H1 (cell line): ENCODE measurements around the gene CCDC78. TPM values are rescaled to one million over a fixed set of nuclear protein-coding genes. Genes with fewer than 3 reads are reported as not detected.

ENCODE experiments used
- CTCF ChIA-PET: fragments of 300-600 bp; sonication (Branson Sonifier 250); formaldehyde crosslinking; loops from one replicate; lab custom pipeline; 2021; ENCODE audit not compliant: partially characterized antibody; lab: Charles Lee
- POLR2A ChIA-PET: fragments of 300-600 bp; sonication (Branson Sonifier 250); formaldehyde crosslinking; loops from one replicate; lab custom pipeline; 2021; ENCODE audit warnings: inconsistent platforms; ENCODE audit not compliant: partially characterized antibody; lab: Charles Lee
- DNase-seq, 2 experiments: peaks; one replicate each; pipeline versions ENCODE4 v3.0.0 to v3.0.0-alpha.2; 2010 to 2022; ENCODE audit warnings: low spot score in 2 of 2, low read depth in 1 of 2, mixed read lengths in 1 of 2
- FAIRE-seq: peaks from 2 replicates; lab custom pipeline; 2011; peaks lifted over from hg19 to GRCh38; lab: Jason Lieb, UNC
- H2AFZ ChIP-seq: 2 replicates; pipeline ENCODE4 v1.8.1; 2012; ENCODE audit warnings: low read length, inconsistent platforms
- H2AK5ac ChIP-seq: 2 replicates; pipeline ENCODE4 v1.6.1; 2013; ENCODE audit warnings: low read depth, low read length
- H2BK120ac ChIP-seq: replicated peaks from 2 replicates; pipeline ENCODE3; 2013; ENCODE audit warnings: low read depth, low read length, inconsistent platforms
- H2BK12ac ChIP-seq: 2 replicates; pipeline ENCODE4 v1.6.1; 2013; ENCODE audit warnings: low read depth, low read length
- H2BK15ac ChIP-seq: 2 replicates; pipeline ENCODE4 v1.6.1; 2013; ENCODE audit warnings: low read length
- H2BK20ac ChIP-seq: 2 replicates; pipeline ENCODE4 v1.6.1; 2013; ENCODE audit warnings: low read length
- H2BK5ac ChIP-seq: 2 replicates; pipeline ENCODE4 v1.6.1; 2013; ENCODE audit warnings: low read depth, low read length
- H3K14ac ChIP-seq: 2 replicates; pipeline ENCODE4 v1.6.1; 2013; ENCODE audit warnings: inconsistent platforms; ENCODE audit not compliant: insufficient read length
- H3K18ac ChIP-seq: 2 replicates; pipeline ENCODE4 v1.6.1; 2013; ENCODE audit warnings: low read length; ENCODE audit errors: extremely low read depth
- H3K23ac ChIP-seq: 2 replicates; pipeline ENCODE4 v1.6.1; 2013; ENCODE audit warnings: inconsistent platforms; ENCODE audit not compliant: insufficient read length
- H3K23me2 ChIP-seq: 2 replicates; pipeline ENCODE4 v1.6.1; 2013; ENCODE audit warnings: low read depth, low read length
- H3K27ac ChIP-seq: 2 replicates; pipeline ENCODE4 v1.6.1; 2011; ENCODE audit warnings: low read depth, low read length, inconsistent platforms
- H3K27me3 ChIP-seq, 4 experiments: replicated peaks in 1 of 4; 1 replicate in 1 of 4; 2 replicates in 3 of 4; pipeline versions ENCODE4 v1.6.1 to v1.8.1; 2011 to 2013; ENCODE audit warnings: low read length in 3 of 4, mild to moderate bottlenecking in 3 of 4, inconsistent platforms in 2 of 4, mixed read lengths in 2 of 4, moderate library complexity in 1 of 4; ENCODE audit not compliant: control insufficient read depth in 3 of 4, insufficient read depth in 3 of 4; ENCODE audit errors: extremely low read depth in 1 of 4
- H3K36me3 ChIP-seq, 4 experiments: 2 replicates each; pipeline versions ENCODE4 v1.6.1 to v1.8.1; 2011 to 2013; ENCODE audit warnings: mild to moderate bottlenecking in 4 of 4, low read length in 3 of 4, moderate library complexity in 2 of 4, control low read depth in 1 of 4, inconsistent platforms in 1 of 4; ENCODE audit not compliant: insufficient read depth in 4 of 4, control insufficient read depth in 2 of 4
- H3K4ac ChIP-seq: replicated peaks from 2 replicates; pipeline ENCODE3; 2013; ENCODE audit warnings: low read length, low read depth, mixed read lengths, inconsistent platforms; ENCODE audit not compliant: insufficient read length
- H3K4me1 ChIP-seq, 4 experiments: replicated peaks in 1 of 4; 1 replicate in 1 of 4; 2 replicates in 3 of 4; pipeline versions ENCODE4 v1.6.1 to v1.8.1; 2011 to 2013; ENCODE audit warnings: low read length in 3 of 4, inconsistent platforms in 2 of 4, mixed read lengths in 1 of 4; ENCODE audit not compliant: insufficient read depth in 4 of 4, control insufficient read depth in 3 of 4
- H3K4me2 ChIP-seq, 2 experiments: 2 replicates each; pipeline versions ENCODE4 v1.6.1 to v1.8.1; 2011 to 2013; ENCODE audit warnings: low read depth in 2 of 2, low read length in 2 of 2, control low read depth in 1 of 2, inconsistent platforms in 1 of 2, mild to moderate bottlenecking in 1 of 2; ENCODE audit not compliant: insufficient read depth in 1 of 2
- H3K4me3 ChIP-seq, 4 experiments: fragments of 200-600, 300-600 bp in 1 of 4; sonication (generic), shearing (Covaris generic), sonication (Bioruptor Twin) in 1 of 4; 2 replicates each; pipeline versions ENCODE4 v1.5.1 to v1.8.1; 2011 to 2016; ENCODE audit warnings: low read length in 4 of 4, low read depth in 3 of 4, control low read depth in 2 of 4, inconsistent platforms in 2 of 4, mild to moderate bottlenecking in 2 of 4, mixed read lengths in 1 of 4, moderate library complexity in 1 of 4; ENCODE audit not compliant: insufficient read depth in 2 of 4; ENCODE audit errors: extremely low read depth in 1 of 4
- H3K56ac ChIP-seq: replicated peaks from 2 replicates; pipeline ENCODE3; 2013; ENCODE audit warnings: low read depth, mild to moderate bottlenecking, mixed read lengths, low read length, inconsistent platforms; ENCODE audit not compliant: insufficient read length
- H3K79me1 ChIP-seq: 2 replicates; pipeline ENCODE4 v1.6.1; 2013; ENCODE audit warnings: low read depth, low read length, control low read depth
- H3K79me2 ChIP-seq, 2 experiments: 2 replicates each; pipeline versions ENCODE4 v1.6.1 to v1.8.1; 2012 to 2013; ENCODE audit warnings: low read length in 2 of 2, mild to moderate bottlenecking in 2 of 2, inconsistent platforms in 1 of 2; ENCODE audit not compliant: insufficient read depth in 2 of 2, control insufficient read depth in 1 of 2
- H3K9ac ChIP-seq, 4 experiments: replicated peaks in 1 of 4; 1 replicate in 1 of 4; 2 replicates in 3 of 4; pipeline versions ENCODE4 v1.6.1 to v1.8.1; 2011 to 2013; ENCODE audit warnings: low read depth in 3 of 4, low read length in 3 of 4, control low read depth in 2 of 4, mild to moderate bottlenecking in 2 of 4, moderate library complexity in 2 of 4, inconsistent platforms in 1 of 4; ENCODE audit errors: extremely low read depth in 1 of 4
- H3K9me3 ChIP-seq, 2 experiments: 2 replicates each; pipeline versions ENCODE4 v1.6.1 to v1.8.1; 2012 to 2013; ENCODE audit warnings: mild to moderate bottlenecking in 2 of 2, moderate library complexity in 2 of 2, control low read depth in 1 of 2, inconsistent platforms in 1 of 2, low read depth in 1 of 2, low read length in 1 of 2, mixed read lengths in 1 of 2; ENCODE audit not compliant: insufficient read depth in 2 of 2
- H4K20me1 ChIP-seq, 2 experiments: replicated peaks in 1 of 2; 2 replicates each; pipeline versions ENCODE3 to v1.8.1; 2011 to 2013; ENCODE audit warnings: inconsistent platforms in 2 of 2, low read length in 2 of 2, mild to moderate bottlenecking in 1 of 2; ENCODE audit not compliant: insufficient read depth in 2 of 2, control insufficient read depth in 1 of 2
- H4K5ac ChIP-seq: 2 replicates; pipeline ENCODE4 v1.6.1; 2013; ENCODE audit warnings: low read length, low read depth, mixed read lengths, inconsistent platforms; ENCODE audit not compliant: insufficient read length
- H4K8ac ChIP-seq: 2 replicates; pipeline ENCODE4 v1.8.0; 2013; ENCODE audit warnings: mild to moderate bottlenecking, moderate library complexity, low read length, inconsistent platforms; ENCODE audit not compliant: insufficient read depth; ENCODE audit errors: extremely low read depth
- H4K91ac ChIP-seq: replicated peaks from 2 replicates; pipeline ENCODE3; 2013; ENCODE audit warnings: low read length, mixed read lengths, inconsistent platforms; ENCODE audit not compliant: insufficient read length
- CBX8 ChIP-seq: fragments of 300-800, 300-1000 bp; sonication (generic); IDR thresholded peaks from 2 replicates; pipeline ENCODE4 v1.7.1; 2016; ENCODE audit warnings: low read depth, low read length, borderline replicate concordance
- CHD2 ChIP-seq: IDR thresholded peaks from 2 replicates; pipeline ENCODE4 v1.6.1; 2012; ENCODE audit warnings: low read length, improper control_type of control experiment
- EP300 ChIP-seq, 2 experiments: IDR thresholded peaks; 1 replicate in 1 of 2; 2 replicates in 1 of 2; pipeline ENCODE4 v1.6.1; 2011 to 2012; ENCODE audit warnings: low read depth in 2 of 2, low read length in 2 of 2, mild to moderate bottlenecking in 2 of 2, borderline replicate concordance in 1 of 2, inconsistent platforms in 1 of 2, moderate library complexity in 1 of 2
- GABPA ChIP-seq: IDR thresholded peaks from 2 replicates; pipeline ENCODE4 v1.6.1; 2011; ENCODE audit warnings: mild to moderate bottlenecking, low read length, moderate library complexity, borderline replicate concordance; ENCODE audit not compliant: insufficient read depth
- GTF2F1 ChIP-seq: IDR thresholded peaks from 2 replicates; pipeline ENCODE4 v1.6.1; 2012; ENCODE audit warnings: low read depth, low read length, improper control_type of control experiment, borderline replicate concordance
- JUN ChIP-seq: IDR thresholded peaks from 2 replicates; pipeline ENCODE4 v1.6.1; 2011; ENCODE audit warnings: low read depth, mild to moderate bottlenecking, improper control_type of control experiment, low read length
- KDM4A ChIP-seq: IDR thresholded peaks from one replicate; pipeline ENCODE4 v1.7.1; 2012; ENCODE audit warnings: low read depth, mild to moderate bottlenecking, moderate library complexity, low read length, inconsistent platforms; ENCODE audit not compliant: severe bottlenecking
- MAFK ChIP-seq: IDR thresholded peaks from 2 replicates; pipeline ENCODE4 v1.6.1; 2012; ENCODE audit warnings: low read depth, mild to moderate bottlenecking, improper control_type of control experiment, low read length
- POU5F1 ChIP-seq: IDR thresholded peaks from 2 replicates; pipeline ENCODE4 v1.6.1; 2011; ENCODE audit warnings: low read depth, mild to moderate bottlenecking, low read length, moderate library complexity
- SAP30 ChIP-seq: fragments of 300-600 bp; sonication (generic); IDR thresholded peaks from 2 replicates; pipeline ENCODE4 v1.7.1; 2012; ENCODE audit warnings: low read length, moderate library complexity, mild to moderate bottlenecking, inconsistent platforms; ENCODE audit not compliant: insufficient read depth, insufficient replicate concordance
- SP2 ChIP-seq: IDR thresholded peaks from 2 replicates; pipeline ENCODE4 v1.6.1; 2012; ENCODE audit warnings: mild to moderate bottlenecking, low read length, inconsistent platforms
- TAF1 ChIP-seq: IDR thresholded peaks from 2 replicates; pipeline ENCODE4 v1.6.1; 2011; ENCODE audit warnings: mild to moderate bottlenecking, low read depth, low read length
- TAF7 ChIP-seq: optimal IDR thresholded peaks from 2 replicates; pipeline ENCODE3; 2011; ENCODE audit warnings: low read depth, mild to moderate bottlenecking, inconsistent platforms, low read length, moderate library complexity, borderline replicate concordance
- WGBS, 2 experiments: shearing (Covaris generic) in 1 of 2; methylation state at CpG; one replicate each; pipeline versions ENCODE4 v1.1.6 to v1.1.7; 2013 to 2015; ENCODE audit warnings: low lambda C conversion rate in 2 of 2, mixed read lengths in 2 of 2, inconsistent platforms in 1 of 2, low coverage in 1 of 2, missing lambda C conversion rate in 1 of 2; ENCODE audit not compliant: insufficient replicate concordance in 2 of 2, insufficient coverage in 1 of 2, insufficient read length in 1 of 2; ENCODE audit errors: extremely low coverage in 1 of 2, missing lambda C conversion rate in 1 of 2; 5-methylcytosine and 5-hydroxymethylcytosine counted together
- polyA plus RNA-seq, 7 experiments: library from polyadenylated mRNA; depleted of rRNA in 3 of 7; stranded (reverse) in 5 of 7; unstranded in 2 of 7; fragments of >200 nt in 5 of 7; fragments of 200-250 nt in 2 of 7; gene quantifications; 1 replicate in 5 of 7; 2 replicates in 1 of 7; 4 replicates in 1 of 7; pipeline versions ENCODE4 v1.2.1 to v1.2.3, GENCODE V29; 2011 to 2013; ENCODE audit warnings: missing spikeins in 2 of 7, mixed read lengths in 2 of 7
- total RNA-seq: library from RNA; stranded (reverse); fragmentation: NEBNext Ultra II Directional; extraction: Animal tissue kit (Norgen Biotek cat#: 25700); gene quantifications from 2 replicates; pipeline ENCODE4 v1.2.1, GENCODE V29; 2021

CCDC78 gene
- total and polyA plus RNA-seq, 2 of the 8 experiments (the other 6 are each of a cell fraction or from before 2014, with no cell fraction given), result 7.1 to 8.5 TPM

DNA sequence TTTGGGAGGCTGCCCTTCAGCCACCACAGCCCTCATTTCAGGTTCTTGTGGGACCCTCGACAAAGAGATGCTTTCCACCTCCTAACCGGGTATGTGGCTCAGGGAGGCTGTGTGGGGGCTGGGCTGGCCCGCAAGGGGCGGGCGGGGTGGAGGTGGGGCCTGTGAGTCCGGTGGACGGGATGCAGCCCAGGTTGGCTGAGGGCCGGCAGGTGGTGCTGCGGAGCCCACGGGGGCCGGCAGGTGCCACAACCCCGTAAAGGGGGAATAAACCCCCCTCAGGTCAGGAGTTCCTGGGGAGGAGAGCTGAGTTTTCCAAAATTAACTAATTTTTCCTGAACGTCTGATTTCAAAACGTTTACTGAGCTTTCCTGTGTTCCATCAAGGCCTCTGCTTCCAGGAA is 19.5 kb upstream of the CCDC78 start:
- H3K4me3 ChIP-seq, result no peak overlapping the region
- no peaks in the 10 kb centered on the region for H3K36me3 ChIP-seq
- no peaks in the 10 kb centered on the region for H3K79me2 ChIP-seq
- ChIA-PET POLR2A (interaction anchor here (0.6 to 1.6 kb wide), 6 partner anchors 9 to 61 kb away, joined by 3 to 6 read pairs (median 3); no protein-coding TSS in a partner anchor), CTCF (interaction anchor here (0.6 to 35.8 kb wide), 11 partner anchors 9 to 132 kb away, joined by 3 to 977 read pairs (median 10); partner anchors contain the start of genes ANTKMT, CCDC78, CHTF18 and FBXL16)
- peaks cover 0 to 3% (median 1%) of the 10 kb centered on the region in 4 experiments; a peak in 2 of 7 replicates for H3K4me1 ChIP-seq
- H3K9me3 ChIP-seq, result no peaks in the 10 kb centered on the region
- H2BK5ac ChIP-seq, result no peak overlapping the region
- H3K27me3 ChIP-seq, result no peaks in the 10 kb centered on the region
- DNase-seq, result peak in 1 of 2 experiments; percentile 85
- no peak for FAIRE-seq
- no peak overlapping the region for H3K23ac ChIP-seq
- no peak overlapping the region for H3K56ac ChIP-seq
- no peak overlapping the region for H2BK12ac ChIP-seq
- no peak overlapping the region for H2BK15ac ChIP-seq
- H2AK5ac ChIP-seq, result no peak overlapping the region
- H3K14ac ChIP-seq, result no peak overlapping the region
- H4K5ac ChIP-seq, result no peak overlapping the region
- no peak overlapping the region for H3K9ac ChIP-seq
- H3K79me1 ChIP-seq, result no peaks in the 10 kb centered on the region
- H3K18ac ChIP-seq, result no peak overlapping the region
- peak overlapping the region; percentile 86; the same call in 1 of the 2 replicates for H4K8ac ChIP-seq
- H2BK120ac ChIP-seq, result no peak overlapping the region
- peak overlapping the region; percentile 42 for H4K91ac ChIP-seq
- no peak overlapping the region for H3K27ac ChIP-seq
- H3K4me2 ChIP-seq, result 0 out of 4 replicates have a peak overlapping the region, but pooled peaks of 1 of the 2 experiments have one; percentile 9
- no peaks in the 10 kb centered on the region; the same call in 1 of the 2 replicates for H3K23me2 ChIP-seq
- H4K20me1 ChIP-seq, result no peaks in the 10 kb centered on the region
- no peak overlapping the region for H3K4ac ChIP-seq
- H2AFZ ChIP-seq, result no peak overlapping the region
- WGBS, 2 experiments, result 4% methylated on average over 12 of the region's 14 CpGs; no CpG with 5 or more reads in 1 of the 2 experiments
- no peak overlapping the region for H2BK20ac ChIP-seq
- TF ChIP-seq TAF1, result no peak
- TF ChIP-seq CBX8, result no peak
- no peak for TF ChIP-seq EP300 (IDR thresholded peaks at IDR 0.05; ENCODE audit: borderline replicate concordance in 1 of 2, low read depth in 2 of 2, low read length in 2 of 2)
- no peak for TF ChIP-seq POU5F1
- TF ChIP-seq MAFK, result no peak
- TF ChIP-seq TAF7, result no peak
- TF ChIP-seq GTF2F1, result no peak
- TF ChIP-seq SP2, result no peak
- TF ChIP-seq SAP30, result no peak
- TF ChIP-seq KDM4A, result no peak
- TF ChIP-seq GABPA, result peak; percentile 61; the same call in 1 of the 2 replicates
- TF ChIP-seq CHD2, result 0 out of 2 replicates have a peak, but pooled peaks have one; percentile 30
- no peak for TF ChIP-seq JUN
